HEK293T (cell line): ENCODE measurements around the gene DCAF11.

Experiments
- CTCF ChIA-PET: fragments of 350-600 bp; formaldehyde crosslinking; extraction: SDS; loops from one replicate; lab custom pipeline; 2021; ENCODE audit warnings: antibody characterized with exemption, inconsistent platforms; lab: Yijun Ruan, JAX
- POLR2A ChIA-PET: fragments of 350-600 bp; formaldehyde crosslinking; extraction: SDS; loops from one replicate; lab custom pipeline; 2020; ENCODE audit warnings: antibody characterized with exemption, inconsistent platforms; lab: Yijun Ruan, JAX
- DNase-seq: peaks from one replicate; pipeline ENCODE4 v3.0.0; 2012; ENCODE audit warnings: mixed read lengths; ENCODE audit errors: extremely low spot score
- ARNT ChIP-seq: fragments of 450-650 bp; IDR thresholded peaks from 2 replicates; pipeline ENCODE4 v1.6.1; 2017; ENCODE audit warnings: mild to moderate bottlenecking
- BHLHE40 ChIP-seq: fragments of 450-650 bp; IDR thresholded peaks from 2 replicates; pipeline ENCODE4 v1.6.1; 2016; ENCODE audit warnings: mild to moderate bottlenecking, moderate library complexity, borderline replicate concordance
- CTBP1 ChIP-seq: fragments of 450-650 bp; IDR thresholded peaks from 2 replicates; pipeline ENCODE4 v1.6.1; 2016; ENCODE audit warnings: borderline replicate concordance
- ELF4 ChIP-seq: fragments of 450-650 bp; IDR thresholded peaks from 2 replicates; pipeline ENCODE4 v1.6.1; 2017; ENCODE audit warnings: antibody characterized with exemption
- FOXA1 ChIP-seq: fragments of 450-650 bp; IDR thresholded peaks from 2 replicates; pipeline ENCODE4 v1.6.1; 2016; ENCODE audit warnings: mild to moderate bottlenecking
- FOXK2 ChIP-seq: fragments of 450-650 bp; IDR thresholded peaks from 2 replicates; pipeline ENCODE4 v1.6.1; 2016; ENCODE audit warnings: mild to moderate bottlenecking
- FOXM1 ChIP-seq: fragments of 450-650 bp; IDR thresholded peaks from 2 replicates; pipeline ENCODE4 v1.6.1; 2017; ENCODE audit warnings: mild to moderate bottlenecking, borderline replicate concordance
- HDGF ChIP-seq: fragments of 450-650 bp; IDR thresholded peaks from 2 replicates; pipeline ENCODE4 v1.6.1; 2017; ENCODE audit warnings: antibody characterized with exemption, borderline replicate concordance
- L3MBTL2 ChIP-seq: fragments of 450-650 bp; conservative IDR thresholded peaks from 2 replicates; pipeline ENCODE4 v1.6.1; 2016; ENCODE audit warnings: mild to moderate bottlenecking
- LEF1 ChIP-seq: fragments of 450-650 bp; IDR thresholded peaks from 2 replicates; pipeline ENCODE4 v1.6.1; 2017; ENCODE audit warnings: mild to moderate bottlenecking, borderline replicate concordance
- NFRKB ChIP-seq: fragments of 450-650 bp; IDR thresholded peaks from 2 replicates; pipeline ENCODE4 v1.6.1; 2016; ENCODE audit warnings: mild to moderate bottlenecking, moderate library complexity
- PKNOX1 ChIP-seq: fragments of 450-650 bp; IDR thresholded peaks from 2 replicates; pipeline ENCODE4 v1.6.1; 2016
- SP1 ChIP-seq: fragments of 450-650 bp; IDR thresholded peaks from 2 replicates; pipeline ENCODE4 v1.6.1; 2017
- SUZ12 ChIP-seq: fragments of 450-650 bp; IDR thresholded peaks from 2 replicates; pipeline ENCODE4 v1.6.1; 2016; ENCODE audit warnings: mild to moderate bottlenecking
- TARDBP ChIP-seq: fragments of 450-650 bp; IDR thresholded peaks from 2 replicates; pipeline ENCODE4 v1.6.1; 2016
- ZNF384 ChIP-seq: fragments of 450-650 bp; IDR thresholded peaks from 2 replicates; pipeline ENCODE4 v1.6.1; 2016

Gene DCAF11

GRCh38 chr14:24071836-24072430 lies 42.6 kb upstream of the DCAF11 start:
- no peak for DNase-seq
- POLR2A ChIA-PET = interaction anchor here (0.8 to 2.4 kb wide), 3 partner anchors 9 to 22 kb away, joined by 3 to 6 read pairs (median 4); partner anchors contain the start of gene PCK2
- no peak for TF ChIP-seq NFRKB
- no peak for TF ChIP-seq TARDBP
- no peak for TF ChIP-seq FOXM1
- TF ChIP-seq ZNF384 = no peak
- no peak for TF ChIP-seq HDGF
- TF ChIP-seq L3MBTL2 = no peak
- no peak for TF ChIP-seq ELF4
- no peak for TF ChIP-seq CTBP1
- TF ChIP-seq FOXK2 = no peak
- no peak for TF ChIP-seq LEF1
- no peak for TF ChIP-seq BHLHE40
- TF ChIP-seq PKNOX1 = no peak
- TF ChIP-seq ARNT = no peak
- no peak for TF ChIP-seq FOXA1
- no peak for TF ChIP-seq SUZ12
- TF ChIP-seq SP1 = no peak
- CTCF ChIA-PET = interaction anchor here (0.6 to 0.9 kb wide), 2 partner anchors 11 to 14 kb away, joined by 3 to 4 read pairs; no protein-coding TSS in a partner anchor

- ChIA-PET POLR2A (interaction anchor here (0.8 to 2.4 kb wide), 4 partner anchors 8 to 42 kb away, joined by 3 to 6 read pairs (median 4); partner anchors contain the start of genes DCAF11, NRL and PCK2), CTCF (interaction anchor here (0.9 kb wide), 2 partner anchors 14 to 18 kb away, joined by 4 read pairs; no protein-coding TSS in a partner anchor)
- TF ChIP-seq NFRKB (no peak), FOXK2 (no peak), SUZ12 (no peak), LEF1 (no peak), ARNT (no peak), BHLHE40 (no peak), FOXA1 (no peak), ZNF384 (no peak), ELF4 (no peak), L3MBTL2 (no peak)
- no peak for DNase-seq
Measured at GRCh38 chr14:24072436-24072835, 42.1 kb upstream of the DCAF11 start.

- TF ChIP-seq FOXM1 = no peak
- TF ChIP-seq FOXA1 = no peak
- TF ChIP-seq ZNF384 = no peak
- no peak for DNase-seq
- ChIA-PET POLR2A (interaction anchor here (0.8 to 2.4 kb wide), 7 partner anchors 8 to 42 kb away, joined by 3 to 6 read pairs (median 4); partner anchors contain the start of genes DCAF11, NRL and PCK2), CTCF (interaction anchor here (0.9 to 2.0 kb wide), 3 partner anchors 15 to 19 kb away, joined by 3 to 5 read pairs (median 4); no protein-coding TSS in a partner anchor)
Measured at GRCh38 chr14:24072881-24073877, 41.4 kb upstream of the DCAF11 start.

DNA sequence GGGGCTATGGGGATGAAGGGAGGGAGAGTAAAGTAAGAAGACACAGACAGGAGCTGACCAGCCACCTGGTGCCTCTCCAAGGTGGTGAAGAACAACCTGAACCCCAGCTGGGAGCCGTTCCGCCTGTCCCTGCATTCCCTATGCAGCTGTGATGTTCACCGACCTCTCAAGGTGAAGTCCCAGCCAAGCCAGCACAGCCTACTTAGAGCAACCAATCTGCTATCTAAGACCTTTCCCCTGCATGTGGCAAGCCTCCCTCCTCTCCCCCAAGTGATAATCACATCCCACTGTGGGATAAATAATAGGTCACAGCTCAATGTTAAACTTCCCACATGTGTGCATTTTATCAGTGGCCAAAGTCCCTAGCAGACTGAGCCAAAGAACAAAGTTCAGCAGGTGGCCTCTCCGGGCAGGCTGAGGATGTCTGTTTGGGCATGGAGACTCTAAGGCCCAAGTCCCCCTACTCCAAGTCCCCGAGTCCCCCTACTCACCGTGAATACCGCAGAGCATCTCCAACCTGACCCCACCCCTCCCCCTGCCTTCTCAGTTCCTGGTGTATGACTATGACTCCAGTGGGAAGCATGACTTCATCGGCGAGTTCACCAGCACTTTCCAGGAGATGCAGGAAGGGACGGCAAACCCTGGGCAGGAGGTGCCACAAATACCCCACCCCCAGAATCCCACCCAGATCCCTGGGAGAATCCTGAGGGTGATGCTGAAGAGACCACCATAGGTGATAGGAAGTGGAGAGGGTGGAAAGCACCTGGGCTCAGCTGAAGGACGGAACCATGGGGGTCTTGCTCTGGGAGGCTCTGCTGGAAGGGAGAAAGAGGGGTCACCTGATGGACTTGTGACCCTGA lies 39.7 kb upstream of the DCAF11 start:
- ChIA-PET CTCF (interaction anchor here (1.3 to 2.0 kb wide), 2 partner anchors 16 to 17 kb away, joined by 3 to 5 read pairs; no protein-coding TSS in a partner anchor), POLR2A (interaction anchor here (1.3 kb wide), 1 partner anchor 18 kb away, joined by 4 read pairs; no protein-coding TSS in a partner anchor)
- no peak for DNase-seq
- TF ChIP-seq LEF1 = no peak
- no peak for TF ChIP-seq SP1
- TF ChIP-seq PKNOX1 = no peak
- no peak for TF ChIP-seq TARDBP

- ChIA-PET CTCF (interaction anchor here (2.0 kb wide), 1 partner anchor 17 kb away, joined by 5 read pairs; no protein-coding TSS in a partner anchor), POLR2A (interaction anchor here (1.7 kb wide), 1 partner anchor 18 kb away, joined by 6 read pairs; the partner anchor contains the start of gene PCK2)
- no peak for DNase-seq
- TF ChIP-seq FOXA1 (no peak), CTBP1 (no peak), TARDBP (no peak), ARNT (no peak), HDGF (no peak), FOXK2 (no peak), LEF1 (no peak), ELF4 (no peak), L3MBTL2 (no peak), SUZ12 (no peak), FOXM1 (no peak), ZNF384 (no peak), PKNOX1 (no peak), NFRKB (no peak)
Measured at GRCh38 chr14:24075485-24076301, 38.9 kb upstream of the DCAF11 start.
